ENCODE results near the gene FBXO24. TPM values are rescaled to one million over a fixed set of nuclear protein-coding genes. Genes with fewer than 3 reads are reported as not detected.

The FBXO24 gene
- total and polyA plus RNA-seq, 10 of the 15 experiments (the other 5 are each of a cell fraction or from before 2014, with no cell fraction given), result 0.11 to 0.96 (median 0.27) TPM; not detected in 4

GRCh38 chr7:100606313-100606712 lies 20.2 kb downstream of the FBXO24 start (continued):
- TF ChIP-seq PRDM15 (CRISPR knock-in tag; IDR thresholded peaks at IDR 0.05) (no peak), IRF4 (IDR thresholded peaks at IDR 0.05; ENCODE audit: low read depth, low read length) (no peak), ZNF384 (IDR thresholded peaks at IDR 0.05; ENCODE audit: borderline replicate concordance, low read depth, low read length) (no peak), POLR2A (IDR thresholded peaks at IDR 0.05; ENCODE audit: low read depth, low read length) (no peak), EZH2 (IDR thresholded peaks at IDR 0.05; ENCODE audit: borderline replicate concordance, control insufficient read depth, low read depth, low read length) (no peak), MTA3 (IDR thresholded peaks at IDR 0.05; ENCODE audit: borderline replicate concordance, low read length) (no peak), POLR2AphosphoS2 (IDR thresholded peaks at IDR 0.05; ENCODE audit: low read depth, low read length) (no peak), SMAD5 (IDR thresholded peaks at IDR 0.05; ENCODE audit: low read depth) (no peak), RBBP5 (conservative IDR thresholded peaks at IDR 0.05) (no peak), ZBED1 (IDR thresholded peaks at IDR 0.05; ENCODE audit: borderline replicate concordance) (no peak)

GRCh38 chr7:100607111-100607510 lies 21.0 kb downstream of the FBXO24 start:
- no peak for FAIRE-seq
- no TSS peak for BruUV-seq (replicated peaks)

More at GRCh38 chr7:100607111-100607510, 21.0 kb downstream of the FBXO24 start:
- SMC1A ChIA-PET (ENCODE audit: uncharacterized antibody, unreplicated experiment), result interaction anchor here (0.6 to 0.7 kb wide), 2 partner anchors 42 to 48 kb away, joined by 3 read pairs; no protein-coding TSS in a partner anchor
- H3K27ac ChIP-seq (ENCODE audit: control insufficient read depth, insufficient read depth), result no peak overlapping the region
- H3K4me2 ChIP-seq (ENCODE audit: control insufficient read depth, insufficient read depth), result no peak overlapping the region
- no peaks in the 10 kb centered on the region for H3K36me3 ChIP-seq (ENCODE audit: control insufficient read depth in 2 of 2, insufficient read depth in 2 of 2, low read length in 1 of 2)
- TF ChIP-seq HDAC2 (IDR thresholded peaks at IDR 0.05), result no peak
- TF ChIP-seq ATF7 (IDR thresholded peaks at IDR 0.05; ENCODE audit: low read depth), result no peak
- no peak for TF ChIP-seq ETV6 (conservative IDR thresholded peaks at IDR 0.05 in 1 of 2, IDR thresholded peaks at IDR 0.05 in 1 of 2; ENCODE audit: borderline replicate concordance in 1 of 2, low read depth in 1 of 2)
- TF ChIP-seq JUNB (IDR thresholded peaks at IDR 0.05), result no peak
- no peak for TF ChIP-seq FOS (IDR thresholded peaks at IDR 0.05; ENCODE audit: borderline replicate concordance, extremely low read depth, insufficient read length)
- no peak for TF ChIP-seq YBX1 (IDR thresholded peaks at IDR 0.05)
- TF ChIP-seq ZNF384 (IDR thresholded peaks at IDR 0.05; ENCODE audit: borderline replicate concordance, low read depth, low read length), result no peak
- TF ChIP-seq MAX (IDR thresholded peaks at IDR 0.05; ENCODE audit: low read depth, low read length), result no peak
- TF ChIP-seq BRCA1 (IDR thresholded peaks at IDR 0.05; ENCODE audit: low read depth, low read length), result no peak
- 71% methylated on average over 8 of the region's 8 CpGs for WGBS (ENCODE audit: insufficient coverage, insufficient replicate concordance, low lambda C conversion rate, missing lambda C conversion rate)
- H3K9me3 ChIP-seq (replicated peaks; ENCODE audit: control insufficient read depth, insufficient read depth, low read length), result no peaks in the 10 kb centered on the region
- H3K79me2 ChIP-seq (ENCODE audit: control insufficient read depth, insufficient read depth, low read length), result no peaks in the 10 kb centered on the region
- POLR2A ChIA-PET, result interaction anchor here (0.6 to 1.3 kb wide), 2 partner anchors 23 to 156 kb away, joined by 4 read pairs; no protein-coding TSS in a partner anchor
- RAD21 ChIA-PET (ENCODE audit: unreplicated experiment), result no interaction called here
- no peak overlapping the region for H3K4me3 ChIP-seq
- peaks cover 0 to 5% of the 10 kb centered on the region in 2 experiments; a peak in 2 of 4 replicates for H3K27me3 ChIP-seq (replicated peaks in 1 of 2; ENCODE audit: control insufficient read depth in 2 of 2, insufficient read depth in 2 of 2, low read length in 1 of 2)
- no peaks in the 10 kb centered on the region for H4K20me1 ChIP-seq (ENCODE audit: control insufficient read depth, insufficient read depth)
- H2AFZ ChIP-seq (ENCODE audit: control insufficient read depth, low read depth, low read length), result no peak overlapping the region
- CTCF ChIA-PET, result interaction anchor here (1.3 kb wide), 1 partner anchor 40 kb away, joined by 3 read pairs; no protein-coding TSS in a partner anchor
- intact Hi-C loops (cut with micrococcal nuclease; ENCODE audit: unreplicated experiment) (no loop called here), in situ Hi-C loops (cut with MboI) (no loop called here)
- DNase-seq (ENCODE audit: low read depth, low spot score), result no peak
- H3K9ac ChIP-seq (ENCODE audit: control insufficient read depth, insufficient read depth, low read length), result no peak overlapping the region
- H3K4me1 ChIP-seq (ENCODE audit: control insufficient read depth, insufficient read depth, low read length), result peaks cover 10% of the 10 kb centered on the region
- no peak for ATAC-seq

Data from GM12878 (cell line).